ENCODE measurements around the gene ADRM1.
A peak's percentile ranks its signal among the peaks of the same experiment; 100 is the strongest.

The ADRM1 gene

GRCh38 chr20:62303340-62304226 is 786 bp downstream of the ADRM1 start:
- in situ Hi-C loops (cut with HindIII; ENCODE audit: low pct_ligation_motif_present, low sequenced_read_pairs), result no loop called here
- Histone ChIP-seq H3K36me3 (replicated peaks) (peaks cover 46% of the 10 kb centered on the region), H3K27me3 (replicated peaks) (no peaks in the 10 kb centered on the region), H3K27ac (peak overlapping the region; percentile 56), H3K4me3 (ENCODE audit: low read depth, low read length) (peak overlapping the region; percentile 85)
- TF ChIP-seq CTCF (IDR thresholded peaks at IDR 0.05; ENCODE audit: low read depth, low read length, missing control alignments), result no peak
- no peak for DNase-seq

GRCh38 chr20:62304331-62305148 is 1.7 kb downstream of the ADRM1 start:
- peak overlapping the region; percentile 85 for H3K4me3 ChIP-seq (ENCODE audit: low read depth, low read length)
- H3K27me3 ChIP-seq (replicated peaks), result no peaks in the 10 kb centered on the region
- TF ChIP-seq CTCF (IDR thresholded peaks at IDR 0.05; ENCODE audit: low read depth, low read length, missing control alignments), result no peak
- peaks cover 53% of the 10 kb centered on the region for H3K36me3 ChIP-seq (replicated peaks)
- in situ Hi-C loops (cut with HindIII; ENCODE audit: low pct_ligation_motif_present, low sequenced_read_pairs), result no loop called here
- no peak for DNase-seq
- H3K27ac ChIP-seq, result no peak overlapping the region

- in situ Hi-C loops (cut with HindIII; ENCODE audit: low pct_ligation_motif_present, low sequenced_read_pairs), result no loop called here
These were observed 2.5 kb downstream of the ADRM1 start for GRCh38 chr20:62305149-62305764.

GRCh38 chr20:62305765-62306413 is 3.1 kb downstream of the ADRM1 start:
- Histone ChIP-seq H3K4me3 (ENCODE audit: low read depth, low read length) (no peak overlapping the region), H3K27me3 (replicated peaks) (no peaks in the 10 kb centered on the region), H3K36me3 (replicated peaks) (peaks cover 67% of the 10 kb centered on the region), H3K27ac (no peak overlapping the region)
- TF ChIP-seq CTCF (IDR thresholded peaks at IDR 0.05; ENCODE audit: low read depth, low read length, missing control alignments), result no peak
- in situ Hi-C loops (cut with HindIII; ENCODE audit: low pct_ligation_motif_present, low sequenced_read_pairs), result no loop called here
- no peak for DNase-seq

More at GRCh38 chr20:62305149-62305764, 2.5 kb downstream of the ADRM1 start:
- no peak for DNase-seq
- H3K4me3 ChIP-seq (ENCODE audit: low read depth, low read length), result peak overlapping the region; percentile 5
- TF ChIP-seq CTCF (IDR thresholded peaks at IDR 0.05; ENCODE audit: low read depth, low read length, missing control alignments), result no peak
- peaks cover 60% of the 10 kb centered on the region for H3K36me3 ChIP-seq (replicated peaks)
- no peaks in the 10 kb centered on the region for H3K27me3 ChIP-seq (replicated peaks)
- H3K27ac ChIP-seq, result no peak overlapping the region

GRCh38 chr20:62306414-62307187 is 3.8 kb downstream of the ADRM1 start:
- H3K36me3 ChIP-seq (replicated peaks), result peaks cover 74% of the 10 kb centered on the region
- no peak for DNase-seq
- TF ChIP-seq CTCF (IDR thresholded peaks at IDR 0.05; ENCODE audit: low read depth, low read length, missing control alignments), result no peak
- no peak overlapping the region for H3K4me3 ChIP-seq (ENCODE audit: low read depth, low read length)
- H3K27me3 ChIP-seq (replicated peaks), result no peaks in the 10 kb centered on the region
- no peak overlapping the region for H3K27ac ChIP-seq
- in situ Hi-C loops (cut with HindIII; ENCODE audit: low pct_ligation_motif_present, low sequenced_read_pairs), result no loop called here
